ENCODE data around the gene CLCN3. TPM values are rescaled to one million over a fixed set of nuclear protein-coding genes. Genes with fewer than 3 reads are reported as not detected.

CLCN3 gene
- total and polyA plus RNA-seq, 2 of the 13 experiments (the other 11 are each of a cell fraction or from before 2014, with no cell fraction given): 13.6 to 23.7 TPM

DNA sequence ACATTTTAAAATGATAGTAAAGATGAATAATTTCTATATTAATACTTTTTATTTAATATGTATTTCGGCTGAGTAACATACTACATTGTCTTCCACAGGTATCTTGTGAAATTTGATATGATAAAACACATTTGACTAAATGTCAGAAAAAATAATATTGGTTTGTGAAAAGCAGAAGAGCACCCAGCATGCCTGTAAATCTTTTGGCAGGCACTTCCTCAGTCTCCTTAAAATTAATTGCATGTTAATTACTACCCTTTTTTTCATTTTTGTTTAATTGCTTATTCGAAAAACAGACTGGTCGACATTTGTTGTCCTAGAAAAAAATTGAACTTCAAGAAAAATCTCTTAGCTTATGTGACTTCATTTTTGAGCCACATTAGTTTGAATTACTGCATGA, 40.6 kb downstream of the CLCN3 start:
- no peaks in the 10 kb centered on the region for H3K9me3 ChIP-seq (ENCODE audit: low read length)
- TF ChIP-seq SUZ12 (IDR thresholded peaks at IDR 0.05; ENCODE audit: low read depth, low read length): no peak
- TF ChIP-seq, protein P1, sequence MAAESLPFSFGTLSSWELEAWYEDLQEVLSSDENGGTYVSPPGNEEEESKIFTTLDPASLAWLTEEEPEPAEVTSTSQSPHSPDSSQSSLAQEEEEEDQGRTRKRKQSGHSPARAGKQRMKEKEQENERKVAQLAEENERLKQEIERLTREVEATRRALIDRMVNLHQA (CRISPR knock-in tag; IDR thresholded peaks at IDR 0.05): no peak
- no peak for TF ChIP-seq TOE1 (CRISPR knock-in tag; IDR thresholded peaks at IDR 0.05)
- TF ChIP-seq CEBPG (CRISPR knock-in tag; IDR thresholded peaks at IDR 0.05): no peak
- no peak for TF ChIP-seq HNRNPK (IDR thresholded peaks at IDR 0.05; ENCODE audit: low read depth, low read length, poor library complexity, severe bottlenecking)
- TF ChIP-seq, protein P2, sequence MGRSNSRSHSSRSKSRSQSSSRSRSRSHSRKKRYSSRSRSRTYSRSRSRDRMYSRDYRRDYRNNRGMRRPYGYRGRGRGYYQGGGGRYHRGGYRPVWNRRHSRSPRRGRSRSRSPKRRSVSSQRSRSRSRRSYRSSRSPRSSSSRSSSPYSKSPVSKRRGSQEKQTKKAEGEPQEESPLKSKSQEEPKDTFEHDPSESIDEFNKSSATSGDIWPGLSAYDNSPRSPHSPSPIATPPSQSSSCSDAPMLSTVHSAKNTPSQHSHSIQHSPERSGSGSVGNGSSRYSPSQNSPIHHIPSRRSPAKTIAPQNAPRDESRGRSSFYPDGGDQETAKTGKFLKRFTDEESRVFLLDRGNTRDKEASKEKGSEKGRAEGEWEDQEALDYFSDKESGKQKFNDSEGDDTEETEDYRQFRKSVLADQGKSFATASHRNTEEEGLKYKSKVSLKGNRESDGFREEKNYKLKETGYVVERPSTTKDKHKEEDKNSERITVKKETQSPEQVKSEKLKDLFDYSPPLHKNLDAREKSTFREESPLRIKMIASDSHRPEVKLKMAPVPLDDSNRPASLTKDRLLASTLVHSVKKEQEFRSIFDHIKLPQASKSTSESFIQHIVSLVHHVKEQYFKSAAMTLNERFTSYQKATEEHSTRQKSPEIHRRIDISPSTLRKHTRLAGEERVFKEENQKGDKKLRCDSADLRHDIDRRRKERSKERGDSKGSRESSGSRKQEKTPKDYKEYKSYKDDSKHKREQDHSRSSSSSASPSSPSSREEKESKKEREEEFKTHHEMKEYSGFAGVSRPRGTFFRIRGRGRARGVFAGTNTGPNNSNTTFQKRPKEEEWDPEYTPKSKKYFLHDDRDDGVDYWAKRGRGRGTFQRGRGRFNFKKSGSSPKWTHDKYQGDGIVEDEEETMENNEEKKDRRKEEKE (IDR thresholded peaks at IDR 0.05): no peak
- no peak for TF ChIP-seq FOXC1 (CRISPR knock-in tag; IDR thresholded peaks at IDR 0.05; ENCODE audit: borderline replicate concordance)
- TF ChIP-seq REPIN1 (CRISPR knock-in tag; IDR thresholded peaks at IDR 0.05; ENCODE audit: borderline replicate concordance, low read depth): no peak
- TF ChIP-seq ZFP41 (CRISPR knock-in tag; IDR thresholded peaks at IDR 0.05; ENCODE audit: borderline replicate concordance): no peak
- TF ChIP-seq ZNF737 (CRISPR knock-in tag; IDR thresholded peaks at IDR 0.05; ENCODE audit: borderline replicate concordance): no peak
- TF ChIP-seq RAD21 (CRISPR knock-in tag; IDR thresholded peaks at IDR 0.05): no peak
- TF ChIP-seq AGO2 (optimal IDR thresholded peaks at IDR 0.05; ENCODE audit: low read depth, low read length): no peak
- CTCF ChIA-PET (ENCODE audit: low intra/inter-chr PET ratio, low total read pairs): no interaction called here
- WGBS (ENCODE audit: low lambda C conversion rate): 85% methylated on average over 3 of the region's 3 CpGs
- peak overlapping the region; percentile 44 for H3K4me2 ChIP-seq (ENCODE audit: low read depth, low read length)
- peak overlapping the region; percentile 64; the same call in 1 of the 2 replicates for H3K9ac ChIP-seq (ENCODE audit: insufficient read depth, low read depth, low read length)
- H4K20me1 ChIP-seq (ENCODE audit: insufficient read depth, low read length): no peaks in the 10 kb centered on the region
- POLR2A ChIA-PET: interaction anchor here (1.0 kb wide), 1 partner anchor 651 kb away, joined by 4 read pairs; the partner anchor contains the start of gene CBR4
- in situ Hi-C loops (cut with HindIII; ENCODE audit: extremely low pct_ligation_motif_present, low pct_unique_long_range_greater_than_20kb): loop anchor here (5.0 kb wide), 1 partner anchor 39 kb away; the partner anchor contains the start of gene CLCN3
- peak overlapping the region; percentile 64 for H3K27ac ChIP-seq (ENCODE audit: extremely low read length, insufficient read depth, low read length)
- H3K4me3 ChIP-seq (replicated peaks in 1 of 3; ENCODE audit: insufficient read depth in 1 of 3, low read depth in 2 of 3, low read length in 3 of 3): peak overlapping the region in 1 of 3 experiments; percentile 45; a peak in 3 of 6 replicates
- intact Hi-C loops (cut with micrococcal nuclease; ENCODE audit: unreplicated experiment): loop anchor here (1.0 to 2.0 kb wide), 2 partner anchors 7 to 40 kb away; partner anchors contain the start of gene CLCN3
- no peak overlapping the region for H2AFZ ChIP-seq (ENCODE audit: low read length)
- BruUV-seq (replicated peaks): no TSS peak
- peaks cover 50% of the 10 kb centered on the region for H3K4me1 ChIP-seq (ENCODE audit: insufficient read depth, low read length)
- ATAC-seq (no peak), FAIRE-seq (no peak), DNase-seq (ENCODE audit: low spot score) (no peak)
- H3K79me2 ChIP-seq (ENCODE audit: insufficient read depth, low read length): peaks cover 27% of the 10 kb centered on the region
- no peaks in the 10 kb centered on the region for H3K36me3 ChIP-seq (replicated peaks in 1 of 2; ENCODE audit: control insufficient read depth in 1 of 2, insufficient read depth in 2 of 2, low read length in 2 of 2)
- H3K27me3 ChIP-seq (ENCODE audit: control insufficient read depth in 1 of 2, insufficient read depth in 2 of 2, low read length in 2 of 2): no peaks in the 10 kb centered on the region

Data from HepG2 (cell line).